ENCODE results near the gene PHF21B.

PHF21B gene

DNA sequence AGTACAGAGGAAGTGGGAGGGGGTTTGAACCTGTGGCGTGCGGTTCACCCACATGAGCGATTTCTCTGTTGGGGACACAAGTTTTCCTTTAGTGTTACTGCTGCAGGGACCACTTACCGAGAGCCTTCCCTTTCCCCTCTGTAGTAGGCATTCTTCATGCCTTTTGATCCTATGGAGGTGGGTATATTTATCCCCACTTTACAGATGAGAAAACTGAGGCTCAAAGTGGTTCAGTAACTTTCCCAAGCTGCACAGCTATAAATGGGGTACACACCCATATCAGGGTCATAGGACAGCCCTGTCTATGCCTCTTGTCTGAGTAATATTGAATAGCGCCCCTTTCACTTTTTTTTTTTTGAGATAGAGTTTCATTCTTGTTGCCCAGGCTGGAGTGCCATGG is 3.3 kb upstream of the PHF21B start:
- no peak for DNase-seq (ENCODE audit: low read depth)

DNA sequence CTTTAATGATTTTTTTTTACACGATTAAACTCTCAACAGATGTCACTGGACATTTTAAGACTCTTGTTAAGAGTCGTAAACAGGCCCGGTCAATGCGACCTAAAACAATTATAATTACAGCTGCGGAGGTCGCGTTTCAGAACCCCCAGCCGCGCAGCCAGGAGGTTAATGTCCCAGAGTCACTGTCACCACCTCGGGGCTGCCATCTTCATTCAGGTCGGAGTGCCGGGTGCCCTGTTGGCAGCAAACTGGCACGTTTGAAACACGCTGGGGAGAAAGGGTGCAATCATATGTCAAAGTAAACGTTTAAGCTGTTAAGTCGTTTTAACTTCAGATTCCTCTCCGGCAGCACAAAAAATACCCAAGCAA is 711 bp upstream of the PHF21B start:
- DNase-seq (ENCODE audit: low read depth), result no peak

GRCh38 chr22:45008751-45009605 is 827 bp downstream of the PHF21B start:
- no peak for DNase-seq (ENCODE audit: low read depth)

GRCh38 chr22:45008186-45008681 is 1.6 kb downstream of the PHF21B start:
- no peak for DNase-seq (ENCODE audit: low read depth)

DNA sequence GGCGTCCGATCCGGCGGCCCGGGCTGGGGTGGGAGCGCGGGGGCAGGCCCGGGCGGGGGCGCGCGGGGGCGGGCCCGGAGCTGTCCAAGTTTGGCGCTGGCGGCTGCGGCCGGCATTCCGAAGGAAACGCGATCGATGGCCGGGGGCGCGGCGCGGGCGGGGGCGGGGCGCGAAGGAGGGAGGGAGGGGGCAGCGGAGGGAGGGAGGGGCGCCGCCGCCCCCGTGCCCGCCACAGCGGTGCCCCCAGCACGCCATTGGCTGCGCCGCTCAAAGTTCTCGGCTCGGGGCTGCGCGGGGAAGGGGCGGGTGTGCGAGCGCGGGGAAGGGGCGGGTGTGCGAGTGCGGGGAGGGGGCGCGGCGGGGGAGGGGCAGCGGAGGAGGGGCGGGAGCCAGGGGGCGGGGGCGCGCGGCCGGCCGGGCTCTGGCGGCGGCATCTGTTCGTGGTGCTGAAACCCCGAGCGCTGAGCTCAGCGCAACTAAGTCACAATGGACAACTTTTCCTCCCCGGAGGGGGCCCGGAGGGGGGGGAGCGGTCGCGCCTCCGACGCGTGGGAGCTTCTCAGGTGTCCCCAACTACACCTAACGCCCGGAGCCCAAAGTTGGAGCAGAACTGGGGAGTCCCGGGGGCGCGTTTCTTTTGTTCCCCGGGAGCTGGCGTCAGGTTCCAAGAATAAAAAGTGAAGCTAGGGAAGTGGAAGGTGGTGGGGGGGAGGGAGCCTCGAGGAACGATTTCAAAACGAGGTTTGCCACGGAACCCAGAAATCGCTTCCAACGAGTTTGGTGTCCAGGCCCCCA is 2.2 kb downstream of the PHF21B start:
- no peak for DNase-seq (ENCODE audit: low read depth)

DNA sequence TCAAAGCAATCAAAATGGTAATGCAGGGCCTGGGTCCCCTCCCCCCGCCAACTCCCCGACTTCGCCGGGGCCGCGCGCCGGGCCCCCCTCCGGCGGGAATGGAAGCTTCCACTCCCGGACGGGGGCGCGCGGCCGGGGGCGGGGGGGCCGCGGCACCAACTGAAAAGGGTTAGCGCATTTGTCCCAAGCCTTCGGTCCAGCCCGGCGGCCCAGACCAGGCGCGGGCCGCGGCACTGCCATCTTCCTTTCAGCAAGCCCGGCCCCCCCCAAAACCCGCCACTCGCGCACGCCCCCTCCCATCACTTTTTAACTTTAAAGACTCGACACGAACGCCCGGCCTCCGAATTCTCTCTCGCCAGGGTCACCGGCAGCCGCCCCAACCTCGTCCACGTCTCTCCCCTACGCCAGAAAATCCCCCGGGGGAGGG is 2.8 kb downstream of the PHF21B start:
- no peak for DNase-seq (ENCODE audit: low read depth)

- DNase-seq (ENCODE audit: low read depth), result no peak
These were observed 3.5 kb downstream of the PHF21B start for GRCh38 chr22:45006111-45006963.

DNA sequence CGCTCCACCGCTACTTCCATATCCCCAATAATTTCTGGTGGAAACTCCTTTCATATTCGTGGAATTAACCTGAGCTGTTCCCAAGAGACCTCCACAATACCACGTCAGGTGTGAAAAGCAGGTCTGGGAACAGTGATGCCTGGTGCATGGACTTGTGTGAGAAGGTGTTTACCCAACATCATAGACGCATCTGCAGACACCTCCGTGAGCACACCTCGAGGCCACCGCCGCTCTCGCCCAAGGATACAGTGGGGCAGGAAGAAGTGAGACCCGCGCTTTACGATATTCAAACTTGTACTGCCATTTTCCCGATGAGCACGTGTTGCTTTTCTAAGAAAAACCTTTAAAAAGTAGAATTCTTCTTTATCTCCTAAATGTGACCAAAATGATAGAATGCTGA is 8.2 kb downstream of the PHF21B start:
- DNase-seq (ENCODE audit: low read depth), result no peak

GRCh38 chr22:45000330-45000729 is 9.5 kb downstream of the PHF21B start:
- DNase-seq (ENCODE audit: low read depth), result no peak

GRCh38 chr22:44999687-45000086 is 10.1 kb downstream of the PHF21B start:
- no peak for DNase-seq (ENCODE audit: low read depth)

DNA sequence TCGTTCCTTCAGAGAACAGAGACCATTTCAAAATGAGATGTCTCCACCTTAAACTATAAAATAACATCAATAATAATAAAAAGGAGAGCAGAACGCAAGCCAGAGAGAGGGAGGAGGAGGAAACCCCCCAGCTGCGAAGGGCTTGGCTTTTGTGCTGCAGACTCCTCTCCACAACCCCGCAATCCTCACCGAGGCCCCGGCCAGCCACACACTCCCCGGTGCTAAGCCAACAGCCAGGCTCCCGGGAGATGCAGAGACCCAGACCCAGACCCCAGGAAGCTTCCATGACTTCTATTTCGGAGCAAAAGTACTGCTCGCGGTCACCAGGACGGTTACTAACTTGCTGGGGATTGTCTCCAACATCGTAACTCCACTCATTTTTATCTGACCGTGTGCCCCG is 10.6 kb downstream of the PHF21B start:
- DNase-seq (ENCODE audit: low read depth), result no peak

DNA sequence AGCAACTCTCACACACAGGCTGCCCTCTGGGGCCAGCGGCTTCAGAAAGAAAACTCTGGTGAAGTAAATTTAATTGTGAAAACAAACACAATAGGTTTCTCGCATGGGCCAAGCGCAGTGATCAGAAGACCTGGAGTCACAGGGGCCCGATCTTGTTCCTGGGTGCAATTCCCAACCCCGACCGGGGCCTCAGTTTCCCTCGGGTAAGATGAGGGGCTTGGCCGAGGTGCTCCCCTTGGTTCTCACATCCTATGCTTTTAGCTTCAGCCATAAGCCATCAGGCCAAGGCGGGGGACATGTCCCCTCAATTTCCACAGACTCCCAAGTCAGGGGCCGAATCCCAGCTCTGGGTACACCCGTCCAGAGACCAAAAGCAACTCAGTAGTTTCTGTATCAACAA is 11.5 kb downstream of the PHF21B start:
- DNase-seq (ENCODE audit: low read depth), result no peak

GRCh38 chr22:44997060-44997459 is 12.7 kb downstream of the PHF21B start:
- no peak for DNase-seq (ENCODE audit: low read depth)

GRCh38 chr22:44996648-44997047 is 13.2 kb downstream of the PHF21B start:
- DNase-seq (ENCODE audit: low read depth), result no peak

DNA sequence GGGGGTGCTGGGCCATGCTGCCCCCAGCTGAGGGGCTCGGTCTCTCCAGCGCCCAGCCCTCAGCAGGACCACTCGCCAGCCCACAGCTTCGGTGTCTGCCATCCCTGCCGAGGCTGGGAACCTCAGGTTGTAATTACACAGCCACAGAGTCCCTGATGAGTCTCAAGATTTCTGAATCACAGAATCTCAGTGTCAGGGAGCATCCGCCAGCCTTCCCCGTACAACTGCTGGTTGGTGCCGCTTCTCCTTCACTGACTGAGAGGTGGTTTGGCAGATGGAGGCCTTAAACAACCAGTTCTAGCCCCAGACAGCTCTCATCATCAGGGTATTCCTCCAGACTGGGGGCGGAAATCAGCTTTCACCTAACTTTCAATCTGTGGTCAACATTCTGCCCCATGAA is 13.7 kb downstream of the PHF21B start:
- DNase-seq (ENCODE audit: low read depth), result no peak

DNA sequence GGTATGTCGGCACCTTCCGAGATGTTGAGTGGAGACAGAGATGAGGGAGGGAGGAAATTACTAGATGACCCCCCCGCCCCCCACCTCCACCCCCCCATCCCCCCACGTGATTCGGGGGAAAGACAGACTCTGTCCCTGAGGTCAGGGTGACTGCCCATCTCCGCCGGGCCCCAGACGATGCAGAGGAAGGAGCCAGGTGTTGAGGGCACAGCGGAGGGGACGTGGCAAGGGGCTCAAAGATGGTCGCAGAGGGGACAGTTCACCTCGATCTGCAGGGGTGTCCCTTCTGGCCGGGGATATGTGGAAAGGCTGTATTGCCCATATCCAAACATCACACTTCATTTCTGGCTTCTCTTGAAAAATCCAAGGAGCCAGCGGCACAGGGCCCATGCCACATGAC is 14.1 kb downstream of the PHF21B start:
- DNase-seq (ENCODE audit: low read depth), result no peak

GRCh38 chr22:44995105-44995514 is 14.7 kb downstream of the PHF21B start:
- no peak for DNase-seq (ENCODE audit: low read depth)

DNA sequence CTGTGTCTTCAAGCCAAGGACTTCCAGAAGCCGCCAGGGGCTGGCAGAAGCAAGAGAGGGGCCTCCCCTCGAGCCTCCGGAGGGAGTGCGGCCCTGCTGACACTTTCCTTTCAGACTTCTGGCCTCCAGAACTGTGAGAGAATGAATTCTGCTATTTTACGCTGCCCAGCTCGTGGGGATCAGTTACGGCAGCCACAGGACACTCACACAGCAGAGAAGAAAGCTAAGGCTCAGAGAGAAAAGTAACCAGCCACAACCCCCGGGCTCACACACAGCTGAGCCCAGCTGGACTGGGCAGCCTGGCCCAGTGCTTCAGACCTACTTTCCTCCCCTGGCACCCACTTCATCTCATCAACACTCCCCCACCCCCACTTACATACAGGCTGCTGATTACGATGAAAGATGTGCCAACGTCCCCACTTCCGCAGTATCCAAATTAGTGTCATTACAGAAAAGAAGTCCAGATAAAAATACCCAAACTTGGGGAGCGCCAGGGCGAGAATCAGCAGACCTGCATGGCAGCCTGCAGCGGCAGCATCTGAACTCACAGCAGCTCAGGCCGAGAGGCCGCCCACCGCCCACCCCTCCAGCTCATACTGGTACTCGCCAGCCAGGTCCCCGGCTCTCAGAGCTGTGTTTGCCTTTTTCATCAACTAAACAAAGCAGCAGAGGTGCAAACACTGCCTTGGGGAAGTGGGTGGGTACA is 15.3 kb downstream of the PHF21B start:
- DNase-seq (ENCODE audit: low read depth), result no peak

GRCh38 chr22:44992166-44992565 is 17.6 kb downstream of the PHF21B start:
- no peak for DNase-seq (ENCODE audit: low read depth)

DNA sequence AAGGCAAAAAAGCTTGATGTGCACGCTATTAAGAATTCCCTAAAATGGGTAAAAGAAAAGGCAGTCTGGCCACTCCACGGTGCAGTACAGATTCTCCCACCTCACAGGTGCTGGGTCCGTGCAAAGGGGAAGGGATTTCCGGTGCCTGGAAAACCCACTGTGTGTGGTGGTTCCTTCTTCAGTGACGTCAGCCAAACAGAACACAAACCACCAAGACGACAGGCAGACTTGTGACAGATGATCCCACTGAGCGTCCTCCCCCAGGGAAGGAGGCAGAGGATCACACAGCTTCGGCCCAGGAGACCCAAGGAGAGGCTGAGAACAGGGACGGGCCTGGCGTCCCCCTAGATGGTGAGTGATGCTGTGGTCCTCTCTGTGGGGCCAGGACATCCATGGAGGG is 18.6 kb downstream of the PHF21B start:
- no peak for DNase-seq (ENCODE audit: low read depth)

- no peak for DNase-seq (ENCODE audit: low read depth)
These were observed 19.0 kb downstream of the PHF21B start for GRCh38 chr22:44990810-44991209.

DNA sequence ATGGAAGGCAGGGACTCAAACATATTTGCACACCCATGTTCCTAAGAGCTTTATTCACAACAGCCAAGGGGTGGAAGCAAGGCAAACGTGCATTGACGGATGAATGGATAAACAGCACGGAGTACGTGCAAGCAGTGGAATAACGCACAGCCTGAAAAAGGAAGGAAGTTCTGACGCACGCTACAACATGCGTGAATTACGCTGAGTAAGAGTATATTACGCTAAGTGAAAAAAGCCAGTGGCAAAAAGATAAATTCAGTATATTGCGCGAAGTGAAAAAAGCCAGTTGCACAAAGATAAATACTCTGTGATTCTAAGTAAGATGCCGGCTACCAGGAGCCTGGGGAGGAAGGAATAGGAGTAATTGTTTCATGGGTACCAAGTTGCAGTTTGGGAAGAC is 19.5 kb downstream of the PHF21B start:
- no peak for DNase-seq (ENCODE audit: low read depth)
